Brain microvascular endothelial cell (primary cell): ENCODE results near the gene RPS27.
"Not testable (repeated sequence)": the region's sequence is repeated elsewhere in the genome, so short reads cannot be mapped to it uniquely, and the experiment has no call there.

ENCODE experiments used
- DNase-seq: peaks from one replicate; pipeline ENCODE4 v3.0.0-alpha.2; 2020
- H3K27ac ChIP-seq: fragments of 250-450 bp; sonication (Bioruptor Pico); 2 replicates; pipeline ENCODE4 v1.5.1; 2020; ENCODE audit warnings: mild to moderate bottlenecking, moderate library complexity
- H3K27me3 ChIP-seq: fragments of 250-450 bp; sonication (Bioruptor Pico); replicated peaks from 2 replicates; pipeline ENCODE4 v1.5.1; 2020; ENCODE audit warnings: mild to moderate bottlenecking
- H3K36me3 ChIP-seq: fragments of 250-450 bp; sonication (Bioruptor Pico); replicated peaks from 2 replicates; pipeline ENCODE4 v1.5.1; 2020; ENCODE audit warnings: mild to moderate bottlenecking
- H3K4me3 ChIP-seq: 2 replicates; pipeline ENCODE4 v1.5.1; 2011; ENCODE audit warnings: low read depth, mild to moderate bottlenecking, control low read depth, low read length, moderate library complexity
- CTCF ChIP-seq: IDR thresholded peaks from 2 replicates; pipeline ENCODE4 v1.5.1; 2011; ENCODE audit warnings: low read depth, mild to moderate bottlenecking, moderate library complexity, low read length, control low read depth, inconsistent platforms; ENCODE audit errors: missing control alignments
- in situ Hi-C: cut with HindIII; loops from 2 replicates; pipeline ENCODE4 v1.10.0; 2017; ENCODE audit warnings: low sequenced_read_pairs, low pct_ligation_motif_present

The RPS27 gene

GRCh38 chr1:153978274-153978909, 12.2 kb upstream of the RPS27 start:
- DNase-seq, result no peak
- Histone ChIP-seq H3K36me3 (peaks cover 48% of the 10 kb centered on the region), H3K4me3 (peak overlapping the region; percentile 97), H3K27me3 (no peaks in the 10 kb centered on the region), H3K27ac (no peak overlapping the region)
- in situ Hi-C loops, result no loop called here
- no peak for TF ChIP-seq CTCF

GRCh38 chr1:153979091-153979490, 11.5 kb upstream of the RPS27 start:
- H3K27me3 ChIP-seq, H3K4me3 ChIP-seq: not testable (repeated sequence)

GRCh38 chr1:153981735-153982134, 8.8 kb upstream of the RPS27 start:
- in situ Hi-C loops, DNase-seq, H3K27ac ChIP-seq, H3K4me3 ChIP-seq, H3K27me3 ChIP-seq: not testable (repeated sequence)
- peaks cover 28% of the 10 kb centered on the region for H3K36me3 ChIP-seq

More at GRCh38 chr1:153979091-153979490, 11.5 kb upstream of the RPS27 start:
- peaks cover 46% of the 10 kb centered on the region for H3K36me3 ChIP-seq
- H3K27ac ChIP-seq, DNase-seq, in situ Hi-C loops: not testable (repeated sequence)

GRCh38 chr1:153984123-153984894, 6.3 kb upstream of the RPS27 start:
- in situ Hi-C loops, result no loop called here
- DNase-seq, result no peak
- TF ChIP-seq CTCF, result no peak
- Histone ChIP-seq H3K36me3 (peaks cover 24% of the 10 kb centered on the region), H3K4me3 (peak overlapping the region; percentile 71), H3K27ac (no peak overlapping the region), H3K27me3 (no peaks in the 10 kb centered on the region)

- peaks cover 24% of the 10 kb centered on the region for H3K36me3 ChIP-seq
- peak overlapping the region; percentile 71 for H3K4me3 ChIP-seq
- H3K27me3 ChIP-seq, result no peaks in the 10 kb centered on the region
- in situ Hi-C loops, result no loop called here
- peak; percentile 62 for DNase-seq
- no peak for TF ChIP-seq CTCF
- peak overlapping the region; percentile 56 for H3K27ac ChIP-seq
Measured at GRCh38 chr1:153985341-153985912, 5.1 kb upstream of the RPS27 start.

GRCh38 chr1:153985941-153986761, 4.4 kb upstream of the RPS27 start, which contains the start of gene RAB13:
TSS of gene RAB13 (minus strand) at chr1:153986339. CDS start at chr1:153986236, 103 bp downstream.
- Histone ChIP-seq H3K27me3 (no peaks in the 10 kb centered on the region), H3K4me3 (peak within 1 kb of the TSS; percentile 71), H3K36me3 (peaks cover 21% of the 10 kb centered on the region), H3K27ac (peak within 1 kb of the TSS; percentile 56)
- DNase-seq, result peak; percentile 67
- in situ Hi-C loops, result no loop called here
- no peak for TF ChIP-seq CTCF
